Measurements from ENCODE around the gene COG2.

COG2 gene

DNA sequence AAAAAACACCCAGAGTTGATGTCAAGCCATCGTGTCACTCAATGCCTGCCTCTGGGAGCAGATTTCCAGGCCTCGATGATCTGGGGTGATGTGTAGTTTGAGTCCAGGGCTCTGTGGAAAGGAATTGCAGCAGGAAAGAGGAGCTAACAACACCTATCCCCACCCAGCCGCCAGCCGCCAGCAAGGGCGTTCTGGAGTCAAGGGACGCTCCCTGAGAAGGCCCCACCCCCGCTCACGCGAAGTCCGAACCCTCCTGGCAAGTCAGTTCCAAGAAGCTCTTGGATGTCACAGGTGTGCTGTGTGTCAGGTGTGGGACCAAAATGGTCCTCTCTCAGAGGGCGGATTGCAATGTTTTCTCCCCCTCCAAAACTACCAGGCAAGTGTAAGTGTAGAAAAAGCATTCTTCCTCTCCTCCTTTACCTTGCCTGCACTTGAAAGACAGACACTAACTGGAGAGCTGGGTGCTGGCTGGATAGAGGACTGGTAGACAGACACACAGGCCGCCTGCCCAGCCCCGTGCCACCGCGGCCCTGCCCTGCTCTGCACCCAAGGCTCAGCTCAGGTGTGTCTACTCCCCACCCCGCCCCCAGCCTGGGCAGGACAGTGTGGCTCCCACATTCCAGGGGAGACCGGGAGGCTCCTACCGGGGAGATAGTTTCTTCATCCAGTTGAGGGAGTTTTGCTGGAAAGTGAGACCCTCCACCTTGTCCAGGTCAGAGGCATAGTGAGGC, 63.2 kb downstream of the COG2 start:
- TF ChIP-seq TAF1 (IDR thresholded peaks at IDR 0.05; ENCODE audit: borderline replicate concordance, insufficient read depth, low read length) (no peak), FOXP2 (optimal IDR thresholded peaks at IDR 0.05; ENCODE audit: borderline replicate concordance, extremely low read depth, extremely low read length, insufficient read depth) (no peak), SIN3A (IDR thresholded peaks at IDR 0.05; ENCODE audit: borderline replicate concordance, insufficient read depth, low read length) (no peak), POLR2AphosphoS5 (IDR thresholded peaks at IDR 0.05; ENCODE audit: low read depth, low read length) (no peak)
- TF ChIP-seq, protein P1, sequence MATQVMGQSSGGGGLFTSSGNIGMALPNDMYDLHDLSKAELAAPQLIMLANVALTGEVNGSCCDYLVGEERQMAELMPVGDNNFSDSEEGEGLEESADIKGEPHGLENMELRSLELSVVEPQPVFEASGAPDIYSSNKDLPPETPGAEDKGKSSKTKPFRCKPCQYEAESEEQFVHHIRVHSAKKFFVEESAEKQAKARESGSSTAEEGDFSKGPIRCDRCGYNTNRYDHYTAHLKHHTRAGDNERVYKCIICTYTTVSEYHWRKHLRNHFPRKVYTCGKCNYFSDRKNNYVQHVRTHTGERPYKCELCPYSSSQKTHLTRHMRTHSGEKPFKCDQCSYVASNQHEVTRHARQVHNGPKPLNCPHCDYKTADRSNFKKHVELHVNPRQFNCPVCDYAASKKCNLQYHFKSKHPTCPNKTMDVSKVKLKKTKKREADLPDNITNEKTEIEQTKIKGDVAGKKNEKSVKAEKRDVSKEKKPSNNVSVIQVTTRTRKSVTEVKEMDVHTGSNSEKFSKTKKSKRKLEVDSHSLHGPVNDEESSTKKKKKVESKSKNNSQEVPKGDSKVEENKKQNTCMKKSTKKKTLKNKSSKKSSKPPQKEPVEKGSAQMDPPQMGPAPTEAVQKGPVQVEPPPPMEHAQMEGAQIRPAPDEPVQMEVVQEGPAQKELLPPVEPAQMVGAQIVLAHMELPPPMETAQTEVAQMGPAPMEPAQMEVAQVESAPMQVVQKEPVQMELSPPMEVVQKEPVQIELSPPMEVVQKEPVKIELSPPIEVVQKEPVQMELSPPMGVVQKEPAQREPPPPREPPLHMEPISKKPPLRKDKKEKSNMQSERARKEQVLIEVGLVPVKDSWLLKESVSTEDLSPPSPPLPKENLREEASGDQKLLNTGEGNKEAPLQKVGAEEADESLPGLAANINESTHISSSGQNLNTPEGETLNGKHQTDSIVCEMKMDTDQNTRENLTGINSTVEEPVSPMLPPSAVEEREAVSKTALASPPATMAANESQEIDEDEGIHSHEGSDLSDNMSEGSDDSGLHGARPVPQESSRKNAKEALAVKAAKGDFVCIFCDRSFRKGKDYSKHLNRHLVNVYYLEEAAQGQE (IDR thresholded peaks at IDR 0.05; ENCODE audit: insufficient read depth in 1 of 2, low read depth in 2 of 2, low read length in 2 of 2), result no peak

DNA sequence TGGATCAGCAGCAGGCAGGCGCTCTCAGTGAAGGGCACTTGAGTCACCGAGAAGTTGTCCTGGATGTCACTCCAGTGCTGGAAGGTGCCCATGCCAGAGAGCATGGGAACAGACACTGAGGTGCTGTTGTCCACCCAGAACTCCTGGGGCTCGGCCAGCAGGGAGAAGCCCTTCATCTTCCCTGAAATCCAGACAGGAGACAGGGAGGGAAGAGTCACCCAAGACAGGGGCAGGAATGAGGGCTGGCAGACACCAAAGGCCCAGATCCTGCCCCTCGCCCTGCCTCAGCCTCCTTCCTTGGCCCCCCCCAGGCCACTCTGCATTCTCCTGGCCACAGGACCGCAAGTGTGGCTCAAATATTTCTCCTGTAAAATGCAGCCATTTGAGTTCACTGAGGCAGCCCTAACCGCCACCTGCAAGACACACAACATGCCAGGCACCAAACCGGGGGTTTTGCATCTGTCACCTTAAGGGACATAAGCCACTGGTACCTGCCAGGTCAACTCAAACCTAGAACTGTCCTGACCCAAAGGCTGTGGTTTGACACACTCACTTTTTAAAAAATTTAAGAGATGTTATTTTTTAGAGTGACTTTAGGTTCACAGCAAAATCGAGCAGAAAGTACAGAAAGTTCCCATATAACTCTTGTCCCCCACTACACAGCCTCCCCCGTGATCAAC, 63.9 kb downstream of the COG2 start:
- TF ChIP-seq POLR2AphosphoS5 (IDR thresholded peaks at IDR 0.05; ENCODE audit: low read depth, low read length) (no peak), TAF1 (IDR thresholded peaks at IDR 0.05; ENCODE audit: borderline replicate concordance, insufficient read depth, low read length) (no peak), FOXP2 (optimal IDR thresholded peaks at IDR 0.05; ENCODE audit: borderline replicate concordance, extremely low read depth, extremely low read length, insufficient read depth) (no peak), SIN3A (IDR thresholded peaks at IDR 0.05; ENCODE audit: borderline replicate concordance, insufficient read depth, low read length) (no peak)
- TF ChIP-seq, protein P1 (IDR thresholded peaks at IDR 0.05; ENCODE audit: insufficient read depth in 1 of 2, low read depth in 2 of 2, low read length in 2 of 2), result no peak

DNA sequence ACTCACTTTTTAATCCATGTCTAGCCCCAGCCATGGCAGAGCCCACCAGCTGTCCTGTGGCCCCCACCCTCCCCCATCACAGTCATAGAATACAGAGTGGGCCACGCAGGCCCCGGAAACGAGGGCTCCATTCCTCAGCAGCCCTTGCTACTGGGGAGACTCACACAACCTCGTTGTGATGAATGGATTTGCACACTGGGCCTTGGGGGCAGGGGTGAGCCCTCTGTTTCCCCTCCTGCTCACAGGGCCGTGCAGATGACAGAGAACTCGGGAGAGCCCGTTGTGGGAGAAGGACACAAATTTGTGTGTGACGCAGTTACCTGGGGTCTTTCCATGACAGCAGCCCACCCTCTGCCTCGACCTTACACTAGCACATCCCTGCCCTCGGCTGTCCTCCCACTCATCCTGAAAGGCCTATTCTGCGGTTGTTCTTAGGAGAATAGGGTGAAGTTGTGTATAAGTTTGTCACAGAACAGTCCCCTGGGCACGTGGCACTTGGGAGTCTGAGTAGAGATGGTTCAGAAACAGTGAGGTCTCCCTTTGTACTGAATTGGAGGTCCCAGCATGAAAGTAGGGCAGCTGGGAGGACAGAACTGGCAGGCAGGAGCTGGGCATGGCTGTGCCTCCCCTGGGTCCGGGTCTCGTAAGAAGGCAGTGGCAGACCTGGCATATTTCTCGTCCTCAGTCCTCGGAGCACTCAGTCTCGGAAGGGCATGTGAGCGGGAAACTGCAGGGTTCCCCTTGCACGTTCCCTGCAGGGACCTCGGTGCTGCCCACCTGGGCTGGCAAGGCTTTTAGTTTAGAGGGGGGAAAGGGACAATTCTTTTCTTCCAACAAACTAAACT, 64.8 kb downstream of the COG2 start:
- TF ChIP-seq POLR2AphosphoS5 (IDR thresholded peaks at IDR 0.05; ENCODE audit: low read depth, low read length), result no peak

DNA sequence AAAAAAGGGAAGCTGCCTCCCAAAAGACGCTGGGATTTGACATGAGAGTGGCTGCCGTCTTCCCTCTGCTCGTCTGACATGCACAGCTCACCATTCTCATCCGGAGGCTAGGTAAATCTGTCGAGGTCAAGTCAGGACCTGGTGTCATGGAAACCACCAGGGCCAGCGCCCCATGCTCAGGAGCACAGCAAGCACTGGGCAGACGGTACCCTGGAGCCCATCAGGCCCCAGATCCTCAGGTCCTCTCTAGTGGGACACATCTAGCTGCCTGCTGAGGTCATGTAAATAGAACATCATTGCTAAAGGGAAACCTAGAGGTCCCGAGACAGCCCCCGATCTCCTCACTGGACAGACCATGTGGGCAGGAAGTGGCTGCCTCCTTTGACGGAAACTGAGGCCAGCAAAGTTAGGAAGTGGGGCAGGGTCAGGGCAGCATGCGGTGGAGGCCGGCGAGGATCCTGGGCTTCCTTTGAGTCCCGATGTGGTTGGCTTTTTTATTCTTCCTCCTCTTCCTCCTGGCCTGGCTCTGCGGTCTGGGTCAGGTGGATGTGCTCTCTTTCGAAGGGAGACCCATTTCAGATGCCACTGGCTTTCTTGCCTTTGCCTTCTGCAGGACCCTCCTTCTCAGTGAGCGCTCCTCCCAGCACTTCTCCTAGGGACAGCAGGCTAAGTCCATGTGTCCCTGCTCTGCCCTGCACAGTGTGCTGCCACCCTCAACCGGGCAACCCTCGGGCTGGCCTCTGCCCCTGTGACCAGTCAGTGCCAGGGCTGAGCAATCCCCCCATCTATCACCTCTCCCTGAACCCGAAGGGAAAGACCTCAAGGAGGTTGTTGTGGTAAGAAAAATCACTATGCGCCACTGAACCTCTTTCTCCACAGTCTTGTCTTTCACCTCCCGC, 65.7 kb downstream of the COG2 start:
- TF ChIP-seq, protein P1 (IDR thresholded peaks at IDR 0.05; ENCODE audit: insufficient read depth in 1 of 2, low read depth in 2 of 2, low read length in 2 of 2), result no peak
- TF ChIP-seq FOXP2 (optimal IDR thresholded peaks at IDR 0.05; ENCODE audit: borderline replicate concordance, extremely low read depth, extremely low read length, insufficient read depth), result no peak
